ENCODE data around the gene BARHL1. TPM values are rescaled to one million over a fixed set of nuclear protein-coding genes. Genes with fewer than 3 reads are reported as not detected.

BARHL1 gene
- polyA plus RNA-seq, 1 of the 3 experiments (the other 2 are of a cell fraction) = not detected

GRCh38 chr9:132547976-132548730 lies 34.3 kb upstream of the BARHL1 start:
- Histone ChIP-seq H3K9ac (no peak overlapping the region), H3K27ac (ENCODE audit: low read depth in 2 of 2, low read length in 1 of 2) (peak overlapping the region in 1 of 2 experiments; percentile 85; a peak in 1 of 4 replicates), H3K9me2 (no peaks in the 10 kb centered on the region), H4K20me1 (ENCODE audit: insufficient read depth) (no peaks in the 10 kb centered on the region), H3K4me3 (ENCODE audit: low read depth in 2 of 2, low read length in 1 of 2) (no peak overlapping the region), H3K4me1 (ENCODE audit: control insufficient read depth in 1 of 2, insufficient read depth in 2 of 2, low read depth in 1 of 2, low read length in 1 of 2) (peaks cover 0 to 49% of the 10 kb centered on the region in 2 experiments; a peak in 1 of 4 replicates), H3K9me3 (no peaks in the 10 kb centered on the region), H3K36me3 (replicated peaks in 1 of 2; ENCODE audit: control insufficient read depth in 1 of 2, insufficient read depth in 2 of 2, low read length in 1 of 2) (no peaks in the 10 kb centered on the region), H3F3A (replicated peaks; ENCODE audit: insufficient read depth) (no peaks in the 10 kb centered on the region), H3K4me2 (no peak overlapping the region), H3K79me2 (ENCODE audit: insufficient read depth) (no peaks in the 10 kb centered on the region), H3K27me3 (ENCODE audit: insufficient read depth) (no peaks in the 10 kb centered on the region), H2AFZ (ENCODE audit: low read depth) (no peak overlapping the region)
- WGBS (ENCODE audit: low lambda C conversion rate) = 66% methylated on average over 18 of the region's 21 CpGs
- no peak for TF ChIP-seq YY1 (IDR thresholded peaks at IDR 0.05; ENCODE audit: low read depth)
- ChIA-PET CTCF (interaction anchor here (0.7 to 5.2 kb wide), 7 partner anchors 7 to 136 kb away, joined by 3 to 60 read pairs (median 6); no protein-coding TSS in a partner anchor), POLR2A (no interaction called here)
- no peak for DNase-seq

- ChIA-PET POLR2A (no interaction called here), CTCF (interaction anchor here (0.8 to 5.2 kb wide), 4 partner anchors 17 to 280 kb away, joined by 3 to 60 read pairs (median 22); no protein-coding TSS in a partner anchor)
- no peaks in the 10 kb centered on the region for H3F3A ChIP-seq (replicated peaks; ENCODE audit: insufficient read depth)
- H3K36me3 ChIP-seq (replicated peaks in 1 of 2; ENCODE audit: control insufficient read depth in 1 of 2, insufficient read depth in 2 of 2, low read length in 1 of 2) = no peaks in the 10 kb centered on the region
- H3K27ac ChIP-seq (ENCODE audit: low read depth in 2 of 2, low read length in 1 of 2) = 0 out of 4 replicates have a peak overlapping the region, but pooled peaks of 1 of the 2 experiments have one; percentile 24
- DNase-seq = no peak
- H3K9me2 ChIP-seq = no peaks in the 10 kb centered on the region
- peaks cover 0 to 42% of the 10 kb centered on the region in 2 experiments; a peak in 1 of 4 replicates for H3K4me1 ChIP-seq (ENCODE audit: control insufficient read depth in 1 of 2, insufficient read depth in 2 of 2, low read depth in 1 of 2, low read length in 1 of 2)
- WGBS (ENCODE audit: low lambda C conversion rate) = 66% methylated on average over 17 of the region's 17 CpGs
- H3K9me3 ChIP-seq = no peaks in the 10 kb centered on the region
- no peak overlapping the region for H3K9ac ChIP-seq
- no peaks in the 10 kb centered on the region for H3K79me2 ChIP-seq (ENCODE audit: insufficient read depth)
- H3K27me3 ChIP-seq (ENCODE audit: insufficient read depth) = no peaks in the 10 kb centered on the region
- no peak overlapping the region for H2AFZ ChIP-seq (ENCODE audit: low read depth)
- H3K4me3 ChIP-seq (ENCODE audit: low read depth in 2 of 2, low read length in 1 of 2) = no peak overlapping the region
- H4K20me1 ChIP-seq (ENCODE audit: insufficient read depth) = no peaks in the 10 kb centered on the region
- TF ChIP-seq EZH2phosphoT487 (IDR thresholded peaks at IDR 0.05; ENCODE audit: borderline replicate concordance, low read depth) (no peak), TAF1 (IDR thresholded peaks at IDR 0.05; ENCODE audit: borderline replicate concordance, low read depth, low read length) (no peak), GATA2 (CRISPR knock-in tag; IDR thresholded peaks at IDR 0.05) (no peak), USF2 (IDR thresholded peaks at IDR 0.05; ENCODE audit: borderline replicate concordance, low read depth, low read length) (no peak), ZBTB33 (IDR thresholded peaks at IDR 0.05; ENCODE audit: borderline replicate concordance, low read depth) (no peak), MAX (IDR thresholded peaks at IDR 0.05; ENCODE audit: low read depth) (no peak), CHD2 (IDR thresholded peaks at IDR 0.05; ENCODE audit: low read length, partially characterized antibody) (no peak), CTCF (IDR thresholded peaks at IDR 0.05) (no peak), RXRA (IDR thresholded peaks at IDR 0.05; ENCODE audit: borderline replicate concordance, low read depth) (no peak), POLR2AphosphoS5 (IDR thresholded peaks at IDR 0.05; ENCODE audit: low read depth, low read length) (no peak)
- H3K4me2 ChIP-seq = no peak overlapping the region
Observed at GRCh38 chr9:132548751-132549640, 33.4 kb upstream of the BARHL1 start.

Measured in SK-N-SH (cell line).